Left ventricle myocardium inferior (tissue), 1 donor: ENCODE results near the gene ANKRD16. TPM values are rescaled to one million over a fixed set of nuclear protein-coding genes. Genes with fewer than 3 reads are reported as not detected.
A peak's percentile ranks its signal among the peaks of the same experiment; 100 is the strongest.

Experiments used
- DNase-seq: peaks from one replicate; pipeline ENCODE4 v3.0.0-alpha.2; 2020
- H3K27ac ChIP-seq: fragments of 200-600 bp; replicated peaks from 2 replicates; pipeline ENCODE4 v1.8.0; 2021
- H3K27me3 ChIP-seq: fragments of 200-600 bp; 2 replicates; pipeline ENCODE4 v1.8.0; 2021; ENCODE audit warnings: low read depth
- H3K36me3 ChIP-seq: fragments of 200-600 bp; 2 replicates; pipeline ENCODE4 v1.8.0; 2021
- H3K4me1 ChIP-seq: fragments of 200-600 bp; 2 replicates; pipeline ENCODE4 v1.8.0; 2021
- H3K4me3 ChIP-seq: fragments of 200-600 bp; 2 replicates; pipeline ENCODE4 v1.8.0; 2021; ENCODE audit warnings: mild to moderate bottlenecking, moderate library complexity
- H3K9me3 ChIP-seq: fragments of 200-600 bp; replicated peaks from 2 replicates; pipeline ENCODE4 v1.8.0; 2021
- intact Hi-C: fragments of 100-400 bp; cut with micrococcal nuclease; formaldehyde crosslinking; loops from one replicate; pipeline ENCODE4 v1.11.0; 2022
- total RNA-seq: library from RNA; stranded (reverse); fragmentation: NEBNext Ultra II Directional; extraction: Animal tissue kit (Norgen Biotek cat#: 25700); gene quantifications from one replicate; pipeline ENCODE4 v1.2.1, GENCODE V29; 2021
- TF ChIP-seq, protein P1 (sequence below): fragments of 200-600 bp; IDR thresholded peaks from 2 replicates; pipeline ENCODE4 v1.8.0; 2021; ENCODE audit warnings: antibody characterized with exemption, mild to moderate bottlenecking, borderline replicate concordance
- donor health status: DM: no; HTN: yes; CAD: no; lungs with severe emphysema.

ANKRD16 gene
- total RNA-seq, 1 donor from 2014 or later: 2.3 TPM

DNA sequence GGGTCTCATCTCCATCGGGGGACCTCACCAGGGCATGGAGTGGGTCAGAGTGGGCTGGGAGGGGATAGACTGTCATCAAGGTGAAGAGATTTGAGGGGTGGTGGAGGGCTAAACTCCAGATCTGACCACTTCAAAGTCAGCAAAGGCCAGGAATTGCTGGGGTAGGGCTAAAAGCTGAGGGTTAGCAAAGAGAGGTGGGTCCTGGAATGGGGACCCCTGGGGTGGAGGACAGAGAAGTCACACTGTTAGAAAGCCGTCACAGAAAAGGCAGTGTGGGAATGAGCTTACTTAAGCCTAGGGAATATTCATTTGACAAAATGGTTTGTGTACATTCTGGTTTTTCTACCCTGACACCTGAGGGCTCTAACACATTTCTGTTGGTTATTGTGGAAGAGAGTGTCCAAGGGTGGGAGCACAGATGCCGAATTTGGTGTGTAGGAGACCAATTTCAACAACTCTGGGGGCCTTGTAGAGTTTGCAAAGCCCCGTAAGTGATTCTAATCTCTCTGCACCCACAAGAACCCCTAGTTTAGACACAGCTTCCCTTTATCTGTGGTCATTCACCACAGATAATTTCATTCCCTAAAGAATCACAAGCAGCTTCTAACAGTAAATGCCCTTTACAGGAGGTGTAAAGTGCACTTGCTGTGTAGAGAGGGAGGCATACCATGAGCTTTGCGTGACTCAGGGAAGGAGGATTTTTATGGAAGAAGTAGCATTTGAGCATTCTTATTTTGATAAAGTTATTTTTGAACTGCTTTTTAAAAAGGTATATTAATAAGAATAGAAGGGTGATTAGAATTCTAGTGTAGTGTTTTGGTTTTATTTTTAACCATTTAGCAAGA is 6.7 kb upstream of the ANKRD16 start:
- TF ChIP-seq, protein P1, sequence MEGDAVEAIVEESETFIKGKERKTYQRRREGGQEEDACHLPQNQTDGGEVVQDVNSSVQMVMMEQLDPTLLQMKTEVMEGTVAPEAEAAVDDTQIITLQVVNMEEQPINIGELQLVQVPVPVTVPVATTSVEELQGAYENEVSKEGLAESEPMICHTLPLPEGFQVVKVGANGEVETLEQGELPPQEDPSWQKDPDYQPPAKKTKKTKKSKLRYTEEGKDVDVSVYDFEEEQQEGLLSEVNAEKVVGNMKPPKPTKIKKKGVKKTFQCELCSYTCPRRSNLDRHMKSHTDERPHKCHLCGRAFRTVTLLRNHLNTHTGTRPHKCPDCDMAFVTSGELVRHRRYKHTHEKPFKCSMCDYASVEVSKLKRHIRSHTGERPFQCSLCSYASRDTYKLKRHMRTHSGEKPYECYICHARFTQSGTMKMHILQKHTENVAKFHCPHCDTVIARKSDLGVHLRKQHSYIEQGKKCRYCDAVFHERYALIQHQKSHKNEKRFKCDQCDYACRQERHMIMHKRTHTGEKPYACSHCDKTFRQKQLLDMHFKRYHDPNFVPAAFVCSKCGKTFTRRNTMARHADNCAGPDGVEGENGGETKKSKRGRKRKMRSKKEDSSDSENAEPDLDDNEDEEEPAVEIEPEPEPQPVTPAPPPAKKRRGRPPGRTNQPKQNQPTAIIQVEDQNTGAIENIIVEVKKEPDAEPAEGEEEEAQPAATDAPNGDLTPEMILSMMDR: no peak
- peaks cover 61% of the 10 kb centered on the region for H3K4me1 ChIP-seq
- intact Hi-C loops: no loop called here
- H3K36me3 ChIP-seq: peaks cover 45% of the 10 kb centered on the region
- DNase-seq: no peak
- peak overlapping the region; percentile 93 for H3K27ac ChIP-seq
- no peak overlapping the region for H3K4me3 ChIP-seq
- H3K27me3 ChIP-seq: no peaks in the 10 kb centered on the region
- H3K9me3 ChIP-seq: peaks cover 13% of the 10 kb centered on the region

GRCh38 chr10:5895804-5896203 is 6.1 kb upstream of the ANKRD16 start:
- TF ChIP-seq, protein P1: no peak
- Histone ChIP-seq H3K27ac (peak overlapping the region; percentile 93), H3K4me3 (no peak overlapping the region), H3K27me3 (no peaks in the 10 kb centered on the region), H3K4me1 (peaks cover 67% of the 10 kb centered on the region), H3K36me3 (peaks cover 45% of the 10 kb centered on the region), H3K9me3 (peaks cover 13% of the 10 kb centered on the region)
- no peak for DNase-seq
- intact Hi-C loops: no loop called here

DNA sequence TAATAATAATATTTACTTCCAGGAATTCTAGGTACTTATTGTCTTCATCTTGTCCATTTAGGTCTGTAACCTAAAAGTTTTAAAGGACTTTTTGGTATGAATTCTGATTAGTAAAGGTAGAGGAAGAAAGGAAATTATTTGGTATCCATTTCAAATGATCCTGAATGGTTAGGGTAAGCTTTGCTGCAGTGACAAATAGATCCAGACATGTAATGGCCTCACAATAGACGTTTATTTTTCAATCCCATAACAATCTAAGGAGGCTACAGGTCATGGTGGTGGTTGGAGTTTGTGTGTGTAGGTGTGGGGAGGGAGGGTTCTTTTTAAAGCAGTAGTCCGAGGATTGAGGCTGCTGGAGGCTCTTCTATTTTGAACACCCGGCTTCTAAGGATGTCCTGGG is 5.7 kb upstream of the ANKRD16 start:
- H3K9me3 ChIP-seq: peaks cover 13% of the 10 kb centered on the region
- H3K27ac ChIP-seq: peak overlapping the region; percentile 93
- intact Hi-C loops: no loop called here
- H3K4me3 ChIP-seq: no peak overlapping the region
- DNase-seq: no peak
- TF ChIP-seq, protein P1: no peak
- H3K4me1 ChIP-seq: peaks cover 71% of the 10 kb centered on the region
- no peaks in the 10 kb centered on the region for H3K27me3 ChIP-seq
- H3K36me3 ChIP-seq: peaks cover 45% of the 10 kb centered on the region

DNA sequence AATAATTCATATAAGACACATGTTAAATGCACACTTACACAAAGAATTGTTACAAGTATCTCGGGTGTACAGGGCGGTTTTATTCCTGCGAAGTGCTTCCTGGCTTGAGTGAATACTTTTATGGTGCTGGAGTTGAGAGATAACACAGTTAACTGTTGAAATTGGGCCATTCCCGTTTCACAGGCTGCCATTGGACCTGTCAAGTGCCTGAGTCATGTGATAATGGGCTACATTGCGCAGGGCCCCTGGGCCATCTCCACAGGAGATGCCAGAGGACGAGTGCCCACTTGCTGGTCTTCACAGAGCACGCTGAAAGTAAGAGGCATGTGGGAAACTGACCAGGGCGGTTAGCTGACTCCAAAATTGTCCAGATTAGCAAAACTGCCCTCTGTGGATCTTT is 5.2 kb upstream of the ANKRD16 start:
- peak overlapping the region; percentile 93 for H3K27ac ChIP-seq
- intact Hi-C loops: no loop called here
- no peaks in the 10 kb centered on the region for H3K27me3 ChIP-seq
- TF ChIP-seq, protein P1: no peak
- peaks cover 13% of the 10 kb centered on the region for H3K9me3 ChIP-seq
- H3K4me1 ChIP-seq: peaks cover 71% of the 10 kb centered on the region
- H3K4me3 ChIP-seq: peak overlapping the region; percentile 38
- peaks cover 45% of the 10 kb centered on the region for H3K36me3 ChIP-seq
- peak; percentile 53 for DNase-seq

- Histone ChIP-seq H3K27me3 (no peaks in the 10 kb centered on the region), H3K4me1 (peaks cover 74% of the 10 kb centered on the region), H3K4me3 (peak overlapping the region; percentile 38), H3K27ac (peak overlapping the region; percentile 93), H3K36me3 (peaks cover 45% of the 10 kb centered on the region), H3K9me3 (peaks cover 13% of the 10 kb centered on the region)
- DNase-seq: no peak
- TF ChIP-seq, protein P1: no peak
- intact Hi-C loops: no loop called here
Measured at GRCh38 chr10:5894403-5894802, 4.7 kb upstream of the ANKRD16 start.
